H9 (cell line): ENCODE measurements around the gene ZNF469. TPM values are rescaled to one million over a fixed set of nuclear protein-coding genes. Genes with fewer than 3 reads are reported as not detected.

Experiments
- DNase-seq: peaks from one replicate; pipeline ENCODE4 v3.0.0-alpha.2; 2017
- H2AFZ ChIP-seq: one replicate; pipeline ENCODE4 v1.6.1; 2013; ENCODE audit warnings: mild to moderate bottlenecking, low read length, control low read depth, moderate library complexity
- H2AK5ac ChIP-seq: 2 replicates; pipeline ENCODE4 v1.6.1; 2013; ENCODE audit warnings: low read length, control low read depth, mixed read lengths; ENCODE audit not compliant: insufficient read length
- H2BK120ac ChIP-seq: one replicate; pipeline ENCODE4 v1.6.1; 2013; ENCODE audit warnings: low read depth, mild to moderate bottlenecking, low read length, control low read depth, inconsistent platforms; ENCODE audit not compliant: poor library complexity, severe bottlenecking
- H2BK12ac ChIP-seq: 2 replicates; pipeline ENCODE4 v1.6.1; 2013; ENCODE audit warnings: low read length, control low read depth, mixed read lengths, low read depth; ENCODE audit not compliant: insufficient read length
- H2BK15ac ChIP-seq: 2 replicates; pipeline ENCODE4 v1.6.1; 2013; ENCODE audit warnings: low read depth, low read length, control low read depth
- H2BK20ac ChIP-seq: one replicate; pipeline ENCODE4 v1.6.1; 2013; ENCODE audit warnings: low read depth, mild to moderate bottlenecking, low read length, control low read depth, inconsistent platforms; ENCODE audit not compliant: poor library complexity, severe bottlenecking
- H2BK5ac ChIP-seq: 2 replicates; pipeline ENCODE4 v1.6.1; 2013; ENCODE audit warnings: low read length, control low read depth, mixed read lengths; ENCODE audit not compliant: insufficient read length
- H3K14ac ChIP-seq: 2 replicates; pipeline ENCODE4 v1.6.1; 2013; ENCODE audit warnings: low read length, control low read depth; ENCODE audit not compliant: insufficient read depth
- H3K18ac ChIP-seq: 2 replicates; pipeline ENCODE4 v1.6.1; 2013; ENCODE audit warnings: low read depth, mild to moderate bottlenecking, mixed read lengths, low read length, control low read depth; ENCODE audit not compliant: insufficient read length
- H3K23ac ChIP-seq: 2 replicates; pipeline ENCODE4 v1.6.1; 2013; ENCODE audit warnings: low read length, control low read depth, mixed read lengths, low read depth; ENCODE audit not compliant: insufficient read length
- H3K23me2 ChIP-seq: 2 replicates; pipeline ENCODE4 v1.6.1; 2013; ENCODE audit warnings: low read depth, mild to moderate bottlenecking, mixed read lengths, low read length, control low read depth; ENCODE audit not compliant: insufficient read length, poor library complexity, severe bottlenecking
- H3K27ac ChIP-seq: 2 replicates; pipeline ENCODE4 v1.5.1; 2013; ENCODE audit warnings: low read length, control low read depth, mixed read lengths, low read depth; ENCODE audit not compliant: insufficient read length
- H3K27me3 ChIP-seq: 2 replicates; pipeline ENCODE4 v1.6.1; 2013; ENCODE audit warnings: low read length, control low read depth, inconsistent platforms; ENCODE audit not compliant: insufficient read depth
- H3K4ac ChIP-seq: 2 replicates; pipeline ENCODE4 v1.6.1; 2013; ENCODE audit warnings: low read depth, mild to moderate bottlenecking, control low read depth, inconsistent platforms, low read length, moderate library complexity
- H3K4me1 ChIP-seq: 2 replicates; pipeline ENCODE4 v1.6.1; 2013; ENCODE audit warnings: low read length, control low read depth, inconsistent platforms; ENCODE audit not compliant: insufficient read depth
- H3K4me2 ChIP-seq: 2 replicates; pipeline ENCODE4 v1.6.1; 2013; ENCODE audit warnings: low read length, control low read depth, mixed read lengths; ENCODE audit not compliant: insufficient read length, insufficient read depth
- H3K56ac ChIP-seq: 2 replicates; pipeline ENCODE4 v1.6.1; 2013; ENCODE audit warnings: low read depth, mild to moderate bottlenecking, mixed read lengths, low read length, control low read depth; ENCODE audit not compliant: insufficient read length
- H3K79me1 ChIP-seq: 2 replicates; pipeline ENCODE4 v1.6.1; 2013; ENCODE audit warnings: low read depth, mild to moderate bottlenecking, moderate library complexity, low read length, control low read depth, inconsistent platforms; ENCODE audit not compliant: insufficient read depth, poor library complexity, severe bottlenecking
- H3K79me2 ChIP-seq: 2 replicates; pipeline ENCODE4 v1.6.1; 2013; ENCODE audit warnings: low read length, control low read depth, inconsistent platforms; ENCODE audit not compliant: insufficient read depth
- H3K9ac ChIP-seq: 2 replicates; pipeline ENCODE4 v1.6.1; 2013; ENCODE audit warnings: low read length, control low read depth, mixed read lengths; ENCODE audit not compliant: insufficient read length; ENCODE audit errors: extremely low read depth
- H3K9me3 ChIP-seq: one replicate; pipeline ENCODE4 v1.6.1; 2013; ENCODE audit warnings: low read depth, low read length, inconsistent platforms; ENCODE audit not compliant: control insufficient read depth
- H3T11ph ChIP-seq: one replicate; pipeline ENCODE4 v1.6.1; 2013; ENCODE audit warnings: mild to moderate bottlenecking, low read length, control low read depth, inconsistent platforms
- H4K20me1 ChIP-seq: one replicate; pipeline ENCODE4 v1.6.1; 2013; ENCODE audit not compliant: control insufficient read depth, insufficient read length, insufficient read depth
- H4K5ac ChIP-seq: 2 replicates; pipeline ENCODE4 v1.6.1; 2013; ENCODE audit warnings: low read depth, mild to moderate bottlenecking, mixed read lengths, low read length, control low read depth; ENCODE audit not compliant: insufficient read length
- H4K8ac ChIP-seq: replicated peaks from 2 replicates; pipeline ENCODE4 v1.6.1; 2013; ENCODE audit warnings: low read length, control low read depth, mixed read lengths, low read depth; ENCODE audit not compliant: insufficient read length
- H4K91ac ChIP-seq: 2 replicates; pipeline ENCODE4 v1.6.1; 2013; ENCODE audit warnings: low read depth, mild to moderate bottlenecking, moderate library complexity, mixed read lengths, low read length, control low read depth; ENCODE audit not compliant: insufficient read length
- H3K27ac Mint-ChIP-seq, 3 experiments: 2 replicates in 2 of 3; 3 replicates in 1 of 3; pipeline ENCODE4 v1.8.0; 2020 to 2021; ENCODE audit warnings: mixed read lengths in 3 of 3, mild to moderate bottlenecking in 1 of 3, moderate library complexity in 1 of 3
- H3K27me3 Mint-ChIP-seq: 2 replicates; pipeline ENCODE4 v1.8.0; 2021; ENCODE audit warnings: low read depth, mild to moderate bottlenecking, moderate library complexity, mixed read lengths
- H3K36me3 Mint-ChIP-seq, 3 experiments: 2 replicates in 2 of 3; 3 replicates in 1 of 3; pipeline ENCODE4 v1.8.0; 2020 to 2021; ENCODE audit warnings: low read depth in 3 of 3, mixed read lengths in 3 of 3; ENCODE audit not compliant: insufficient read depth in 1 of 3
- H3K4me1 Mint-ChIP-seq, 2 experiments: 2 replicates each; pipeline ENCODE4 v1.8.0; 2020; ENCODE audit warnings: mixed read lengths in 2 of 2
- H3K4me3 Mint-ChIP-seq, 2 experiments: 2 replicates in 1 of 2; 3 replicates in 1 of 2; pipeline ENCODE4 v1.8.0; 2020 to 2021; ENCODE audit warnings: mild to moderate bottlenecking in 2 of 2, mixed read lengths in 2 of 2, moderate library complexity in 1 of 2
- H3K9me3 Mint-ChIP-seq, 2 experiments: 2 replicates in 1 of 2; 3 replicates in 1 of 2; pipeline ENCODE4 v1.8.0; 2020; ENCODE audit warnings: mild to moderate bottlenecking in 2 of 2, mixed read lengths in 2 of 2, moderate library complexity in 1 of 2
- WGBS: extraction: QIAGEN DNeasy Blood & Tissue Kit; methylation state at CpG from one replicate; pipeline ENCODE4 v1.1.7; 2013; ENCODE audit warnings: missing lambda C conversion rate, low lambda C conversion rate, mixed read lengths; ENCODE audit not compliant: insufficient read length; ENCODE audit errors: extremely low coverage; 5-methylcytosine and 5-hydroxymethylcytosine counted together
- total RNA-seq: library from RNA; stranded (reverse); gene quantifications from 2 replicates; pipeline ENCODE4 v1.2.1, GENCODE V29; 2021
- TF ChIP-seq, protein P1 (sequence below): fragments of 200-600 bp; sonication (generic); conservative IDR thresholded peaks from 3 replicates; pipeline ENCODE4 v1.8.0; 2021; ENCODE audit warnings: antibody characterized with exemption, mild to moderate bottlenecking

The ZNF469 gene
- total RNA-seq, 1 experiment from 2014 or later, result 4.4 TPM

DNA sequence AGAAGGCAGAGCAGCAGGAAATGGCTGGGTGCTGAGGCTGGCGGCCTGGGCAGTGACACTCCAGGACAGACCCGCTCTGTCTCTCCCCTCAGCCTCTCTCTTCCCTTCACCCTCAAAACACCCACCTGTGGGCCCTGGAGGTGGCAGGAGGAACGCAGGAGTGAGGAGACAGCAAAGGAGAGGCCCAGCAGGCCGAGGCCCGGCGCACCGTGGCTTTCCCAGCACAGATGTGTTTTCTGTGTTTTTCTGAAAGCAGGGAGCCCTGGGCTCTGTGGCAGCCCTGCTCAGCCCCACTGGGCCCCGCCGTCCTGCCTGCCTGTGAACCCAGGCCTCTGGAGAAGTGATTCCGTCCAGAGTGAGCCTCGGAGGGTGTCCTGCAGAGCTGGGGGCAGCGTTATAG lies 30.5 kb downstream of the ZNF469 start:
- H2AFZ ChIP-seq, result no peak overlapping the region
- no peaks in the 10 kb centered on the region for H3K9me3 ChIP-seq
- H3T11ph ChIP-seq, result no peak overlapping the region
- peaks cover 0 to 3% of the 10 kb centered on the region in 2 experiments; a peak in 1 of 4 replicates for H3K4me1 Mint-ChIP-seq
- no peak overlapping the region for H2BK15ac ChIP-seq
- no peaks in the 10 kb centered on the region for H3K27me3 Mint-ChIP-seq
- H2BK20ac ChIP-seq, result no peak overlapping the region
- H3K27ac Mint-ChIP-seq, result no peak overlapping the region
- no peak overlapping the region; the same call in 1 of the 2 replicates for H3K14ac ChIP-seq
- H3K79me2 ChIP-seq, result no peaks in the 10 kb centered on the region
- no peak for DNase-seq
- H3K23me2 ChIP-seq, result no peaks in the 10 kb centered on the region
- no peaks in the 10 kb centered on the region for H3K9me3 Mint-ChIP-seq
- H3K27ac ChIP-seq, result no peak overlapping the region
- H3K4me1 ChIP-seq, result no peaks in the 10 kb centered on the region
- no peak overlapping the region for H3K18ac ChIP-seq
- H2BK120ac ChIP-seq, result no peak overlapping the region
- TF ChIP-seq, protein P1, sequence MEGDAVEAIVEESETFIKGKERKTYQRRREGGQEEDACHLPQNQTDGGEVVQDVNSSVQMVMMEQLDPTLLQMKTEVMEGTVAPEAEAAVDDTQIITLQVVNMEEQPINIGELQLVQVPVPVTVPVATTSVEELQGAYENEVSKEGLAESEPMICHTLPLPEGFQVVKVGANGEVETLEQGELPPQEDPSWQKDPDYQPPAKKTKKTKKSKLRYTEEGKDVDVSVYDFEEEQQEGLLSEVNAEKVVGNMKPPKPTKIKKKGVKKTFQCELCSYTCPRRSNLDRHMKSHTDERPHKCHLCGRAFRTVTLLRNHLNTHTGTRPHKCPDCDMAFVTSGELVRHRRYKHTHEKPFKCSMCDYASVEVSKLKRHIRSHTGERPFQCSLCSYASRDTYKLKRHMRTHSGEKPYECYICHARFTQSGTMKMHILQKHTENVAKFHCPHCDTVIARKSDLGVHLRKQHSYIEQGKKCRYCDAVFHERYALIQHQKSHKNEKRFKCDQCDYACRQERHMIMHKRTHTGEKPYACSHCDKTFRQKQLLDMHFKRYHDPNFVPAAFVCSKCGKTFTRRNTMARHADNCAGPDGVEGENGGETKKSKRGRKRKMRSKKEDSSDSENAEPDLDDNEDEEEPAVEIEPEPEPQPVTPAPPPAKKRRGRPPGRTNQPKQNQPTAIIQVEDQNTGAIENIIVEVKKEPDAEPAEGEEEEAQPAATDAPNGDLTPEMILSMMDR, result no peak
- no peaks in the 10 kb centered on the region for H3K27me3 ChIP-seq
- no peak overlapping the region for H3K56ac ChIP-seq
- H2BK12ac ChIP-seq, result no peak overlapping the region
- H4K91ac ChIP-seq, result no peak overlapping the region
- no peak overlapping the region for H4K5ac ChIP-seq
- H4K20me1 ChIP-seq, result no peaks in the 10 kb centered on the region
- no peak overlapping the region for H3K4ac ChIP-seq
- H2BK5ac ChIP-seq, result no peak overlapping the region
- no peak overlapping the region for H3K4me3 Mint-ChIP-seq
- no peak overlapping the region for H3K23ac ChIP-seq
- H3K36me3 Mint-ChIP-seq, result no peaks in the 10 kb centered on the region; a peak in 1 of 7 replicates
- H3K4me2 ChIP-seq, result no peak overlapping the region
- H2AK5ac ChIP-seq, result no peak overlapping the region
- H3K79me1 ChIP-seq, result no peaks in the 10 kb centered on the region
- WGBS, result no CpG with 5 or more reads among the region's 12 CpGs
- no peak overlapping the region for H4K8ac ChIP-seq
- H3K9ac ChIP-seq, result no peak overlapping the region
